H9 (cell line): ENCODE measurements around the gene ANGPTL8. TPM values are rescaled to one million over a fixed set of nuclear protein-coding genes. Genes with fewer than 3 reads are reported as not detected.

ENCODE experiments used
- DNase-seq: peaks from one replicate; pipeline ENCODE4 v3.0.0-alpha.2; 2017
- H2AFZ ChIP-seq: one replicate; pipeline ENCODE4 v1.6.1; 2013; ENCODE audit warnings: mild to moderate bottlenecking, low read length, control low read depth, moderate library complexity
- H2AK5ac ChIP-seq: 2 replicates; pipeline ENCODE4 v1.6.1; 2013; ENCODE audit warnings: low read length, control low read depth, mixed read lengths; ENCODE audit not compliant: insufficient read length
- H2BK120ac ChIP-seq: one replicate; pipeline ENCODE4 v1.6.1; 2013; ENCODE audit warnings: low read depth, mild to moderate bottlenecking, low read length, control low read depth, inconsistent platforms; ENCODE audit not compliant: poor library complexity, severe bottlenecking
- H2BK12ac ChIP-seq: 2 replicates; pipeline ENCODE4 v1.6.1; 2013; ENCODE audit warnings: low read length, control low read depth, mixed read lengths, low read depth; ENCODE audit not compliant: insufficient read length
- H2BK15ac ChIP-seq: 2 replicates; pipeline ENCODE4 v1.6.1; 2013; ENCODE audit warnings: low read depth, low read length, control low read depth
- H2BK20ac ChIP-seq: one replicate; pipeline ENCODE4 v1.6.1; 2013; ENCODE audit warnings: low read depth, mild to moderate bottlenecking, low read length, control low read depth, inconsistent platforms; ENCODE audit not compliant: poor library complexity, severe bottlenecking
- H2BK5ac ChIP-seq: 2 replicates; pipeline ENCODE4 v1.6.1; 2013; ENCODE audit warnings: low read length, control low read depth, mixed read lengths; ENCODE audit not compliant: insufficient read length
- H3K14ac ChIP-seq: 2 replicates; pipeline ENCODE4 v1.6.1; 2013; ENCODE audit warnings: low read length, control low read depth; ENCODE audit not compliant: insufficient read depth
- H3K18ac ChIP-seq: 2 replicates; pipeline ENCODE4 v1.6.1; 2013; ENCODE audit warnings: low read depth, mild to moderate bottlenecking, mixed read lengths, low read length, control low read depth; ENCODE audit not compliant: insufficient read length
- H3K23ac ChIP-seq: 2 replicates; pipeline ENCODE4 v1.6.1; 2013; ENCODE audit warnings: low read length, control low read depth, mixed read lengths, low read depth; ENCODE audit not compliant: insufficient read length
- H3K23me2 ChIP-seq: 2 replicates; pipeline ENCODE4 v1.6.1; 2013; ENCODE audit warnings: low read depth, mild to moderate bottlenecking, mixed read lengths, low read length, control low read depth; ENCODE audit not compliant: insufficient read length, poor library complexity, severe bottlenecking
- H3K27ac ChIP-seq: 2 replicates; pipeline ENCODE4 v1.5.1; 2013; ENCODE audit warnings: low read length, control low read depth, mixed read lengths, low read depth; ENCODE audit not compliant: insufficient read length
- H3K27me3 ChIP-seq: 2 replicates; pipeline ENCODE4 v1.6.1; 2013; ENCODE audit warnings: low read length, control low read depth, inconsistent platforms; ENCODE audit not compliant: insufficient read depth
- H3K4ac ChIP-seq: 2 replicates; pipeline ENCODE4 v1.6.1; 2013; ENCODE audit warnings: low read depth, mild to moderate bottlenecking, control low read depth, inconsistent platforms, low read length, moderate library complexity
- H3K4me1 ChIP-seq: 2 replicates; pipeline ENCODE4 v1.6.1; 2013; ENCODE audit warnings: low read length, control low read depth, inconsistent platforms; ENCODE audit not compliant: insufficient read depth
- H3K4me2 ChIP-seq: 2 replicates; pipeline ENCODE4 v1.6.1; 2013; ENCODE audit warnings: low read length, control low read depth, mixed read lengths; ENCODE audit not compliant: insufficient read length, insufficient read depth
- H3K56ac ChIP-seq: 2 replicates; pipeline ENCODE4 v1.6.1; 2013; ENCODE audit warnings: low read depth, mild to moderate bottlenecking, mixed read lengths, low read length, control low read depth; ENCODE audit not compliant: insufficient read length
- H3K79me1 ChIP-seq: 2 replicates; pipeline ENCODE4 v1.6.1; 2013; ENCODE audit warnings: low read depth, mild to moderate bottlenecking, moderate library complexity, low read length, control low read depth, inconsistent platforms; ENCODE audit not compliant: insufficient read depth, poor library complexity, severe bottlenecking
- H3K79me2 ChIP-seq: 2 replicates; pipeline ENCODE4 v1.6.1; 2013; ENCODE audit warnings: low read length, control low read depth, inconsistent platforms; ENCODE audit not compliant: insufficient read depth
- H3K9ac ChIP-seq: 2 replicates; pipeline ENCODE4 v1.6.1; 2013; ENCODE audit warnings: low read length, control low read depth, mixed read lengths; ENCODE audit not compliant: insufficient read length; ENCODE audit errors: extremely low read depth
- H3K9me3 ChIP-seq: one replicate; pipeline ENCODE4 v1.6.1; 2013; ENCODE audit warnings: low read depth, low read length, inconsistent platforms; ENCODE audit not compliant: control insufficient read depth
- H3T11ph ChIP-seq: one replicate; pipeline ENCODE4 v1.6.1; 2013; ENCODE audit warnings: mild to moderate bottlenecking, low read length, control low read depth, inconsistent platforms
- H4K20me1 ChIP-seq: one replicate; pipeline ENCODE4 v1.6.1; 2013; ENCODE audit not compliant: control insufficient read depth, insufficient read length, insufficient read depth
- H4K5ac ChIP-seq: 2 replicates; pipeline ENCODE4 v1.6.1; 2013; ENCODE audit warnings: low read depth, mild to moderate bottlenecking, mixed read lengths, low read length, control low read depth; ENCODE audit not compliant: insufficient read length
- H4K8ac ChIP-seq: replicated peaks from 2 replicates; pipeline ENCODE4 v1.6.1; 2013; ENCODE audit warnings: low read length, control low read depth, mixed read lengths, low read depth; ENCODE audit not compliant: insufficient read length
- H4K91ac ChIP-seq: 2 replicates; pipeline ENCODE4 v1.6.1; 2013; ENCODE audit warnings: low read depth, mild to moderate bottlenecking, moderate library complexity, mixed read lengths, low read length, control low read depth; ENCODE audit not compliant: insufficient read length
- H3K27ac Mint-ChIP-seq, 3 experiments: 2 replicates in 2 of 3; 3 replicates in 1 of 3; pipeline ENCODE4 v1.8.0; 2020 to 2021; ENCODE audit warnings: mixed read lengths in 3 of 3, mild to moderate bottlenecking in 1 of 3, moderate library complexity in 1 of 3
- H3K27me3 Mint-ChIP-seq: 2 replicates; pipeline ENCODE4 v1.8.0; 2021; ENCODE audit warnings: low read depth, mild to moderate bottlenecking, moderate library complexity, mixed read lengths
- H3K36me3 Mint-ChIP-seq, 3 experiments: 2 replicates in 2 of 3; 3 replicates in 1 of 3; pipeline ENCODE4 v1.8.0; 2020 to 2021; ENCODE audit warnings: low read depth in 3 of 3, mixed read lengths in 3 of 3; ENCODE audit not compliant: insufficient read depth in 1 of 3
- H3K4me1 Mint-ChIP-seq, 2 experiments: 2 replicates each; pipeline ENCODE4 v1.8.0; 2020; ENCODE audit warnings: mixed read lengths in 2 of 2
- H3K4me3 Mint-ChIP-seq, 2 experiments: 2 replicates in 1 of 2; 3 replicates in 1 of 2; pipeline ENCODE4 v1.8.0; 2020 to 2021; ENCODE audit warnings: mild to moderate bottlenecking in 2 of 2, mixed read lengths in 2 of 2, moderate library complexity in 1 of 2
- H3K9me3 Mint-ChIP-seq, 2 experiments: 2 replicates in 1 of 2; 3 replicates in 1 of 2; pipeline ENCODE4 v1.8.0; 2020; ENCODE audit warnings: mild to moderate bottlenecking in 2 of 2, mixed read lengths in 2 of 2, moderate library complexity in 1 of 2
- WGBS: extraction: QIAGEN DNeasy Blood & Tissue Kit; methylation state at CpG from one replicate; pipeline ENCODE4 v1.1.7; 2013; ENCODE audit warnings: missing lambda C conversion rate, low lambda C conversion rate, mixed read lengths; ENCODE audit not compliant: insufficient read length; ENCODE audit errors: extremely low coverage; 5-methylcytosine and 5-hydroxymethylcytosine counted together
- total RNA-seq: library from RNA; stranded (reverse); gene quantifications from 2 replicates; pipeline ENCODE4 v1.2.1, GENCODE V29; 2021
- TF ChIP-seq, protein P1 (sequence below): fragments of 200-600 bp; sonication (generic); conservative IDR thresholded peaks from 3 replicates; pipeline ENCODE4 v1.8.0; 2021; ENCODE audit warnings: antibody characterized with exemption, mild to moderate bottlenecking

ANGPTL8 gene
- total RNA-seq, 1 experiment from 2014 or later: not detected

DNA sequence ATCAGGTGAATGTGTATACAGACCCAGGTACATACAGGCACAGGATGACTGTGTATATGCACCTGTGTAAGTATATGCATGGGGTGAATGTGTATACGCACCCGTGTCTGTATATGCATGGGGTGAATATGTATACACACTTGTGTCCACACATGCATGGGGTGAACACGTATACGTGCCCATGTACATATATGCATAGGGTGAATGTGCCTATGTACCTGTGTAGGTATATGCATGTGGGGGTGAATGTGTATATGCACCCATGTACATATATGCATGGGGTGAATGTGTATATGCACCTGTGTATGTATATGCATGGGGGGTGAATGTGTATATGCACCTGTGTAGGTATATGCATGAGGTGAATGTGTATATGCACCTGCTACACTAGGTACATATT lies 6.9 kb upstream of the ANGPTL8 start:
- Histone ChIP-seq H3K23ac (no peak overlapping the region), H2BK120ac (no peak overlapping the region)
- no peak overlapping the region for H3K27ac Mint-ChIP-seq

More for the DNA sequence above, 6.9 kb upstream of the ANGPTL8 start:
- Histone ChIP-seq H3K79me2 (no peaks in the 10 kb centered on the region), H3K18ac (no peak overlapping the region), H3K23me2 (no peaks in the 10 kb centered on the region), H4K91ac (no peak overlapping the region), H3K27me3 (no peaks in the 10 kb centered on the region), H3K9ac (no peak overlapping the region), H3K4me2 (no peak overlapping the region), H2BK12ac (no peak overlapping the region), H3K27ac (no peak overlapping the region), H3T11ph (no peak overlapping the region), H4K5ac (no peak overlapping the region), H2AK5ac (no peak overlapping the region), H3K4ac (no peak overlapping the region), H4K20me1 (no peaks in the 10 kb centered on the region), H2BK5ac (no peak overlapping the region), H3K14ac (no peak overlapping the region), H2BK15ac (no peak overlapping the region), H2AFZ (no peak overlapping the region), H3K56ac (no peak overlapping the region), H3K79me1 (no peaks in the 10 kb centered on the region), H3K4me1 (no peaks in the 10 kb centered on the region), H3K9me3 (no peaks in the 10 kb centered on the region), H2BK20ac (no peak overlapping the region), H4K8ac (no peak overlapping the region)
- TF ChIP-seq, protein P1, sequence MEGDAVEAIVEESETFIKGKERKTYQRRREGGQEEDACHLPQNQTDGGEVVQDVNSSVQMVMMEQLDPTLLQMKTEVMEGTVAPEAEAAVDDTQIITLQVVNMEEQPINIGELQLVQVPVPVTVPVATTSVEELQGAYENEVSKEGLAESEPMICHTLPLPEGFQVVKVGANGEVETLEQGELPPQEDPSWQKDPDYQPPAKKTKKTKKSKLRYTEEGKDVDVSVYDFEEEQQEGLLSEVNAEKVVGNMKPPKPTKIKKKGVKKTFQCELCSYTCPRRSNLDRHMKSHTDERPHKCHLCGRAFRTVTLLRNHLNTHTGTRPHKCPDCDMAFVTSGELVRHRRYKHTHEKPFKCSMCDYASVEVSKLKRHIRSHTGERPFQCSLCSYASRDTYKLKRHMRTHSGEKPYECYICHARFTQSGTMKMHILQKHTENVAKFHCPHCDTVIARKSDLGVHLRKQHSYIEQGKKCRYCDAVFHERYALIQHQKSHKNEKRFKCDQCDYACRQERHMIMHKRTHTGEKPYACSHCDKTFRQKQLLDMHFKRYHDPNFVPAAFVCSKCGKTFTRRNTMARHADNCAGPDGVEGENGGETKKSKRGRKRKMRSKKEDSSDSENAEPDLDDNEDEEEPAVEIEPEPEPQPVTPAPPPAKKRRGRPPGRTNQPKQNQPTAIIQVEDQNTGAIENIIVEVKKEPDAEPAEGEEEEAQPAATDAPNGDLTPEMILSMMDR: no peak
- Mint-ChIP-seq H3K9me3 (no peaks in the 10 kb centered on the region), H3K27me3 (no peaks in the 10 kb centered on the region), H3K4me1 (peaks cover 6 to 14% of the 10 kb centered on the region in 2 experiments), H3K36me3 (peaks cover 4 to 33% (median 23%) of the 10 kb centered on the region in 3 experiments; a peak in 6 of 7 replicates), H3K4me3 (peak overlapping the region in 1 of 2 experiments; percentile 44; a peak in 1 of 5 replicates)
- DNase-seq: no peak
- WGBS: no CpG with 5 or more reads among the region's 4 CpGs
